Gastroesophageal sphincter (tissue), 4 donors: ENCODE results near the gene NLGN1. TPM values are rescaled to one million over a fixed set of nuclear protein-coding genes. Genes with fewer than 3 reads are reported as not detected.

Experiments
- ATAC-seq: fragments of 150-250 bp; one replicate; pipeline ENCODE4 v1.9.1; 2016; ENCODE audit warnings: mild to moderate bottlenecking, moderate library complexity
- H3K27ac ChIP-seq, 4 donors: fragments of 200-600 bp; sonication (generic) in 3 of 4; 1 replicate in 3 of 4; 2 replicates in 1 of 4; pipeline ENCODE4 v1.5.1; 2016 to 2019
- H3K27me3 ChIP-seq: fragments of 200-600 bp; sonication (generic); one replicate; pipeline ENCODE4 v1.5.1; 2019
- H3K36me3 ChIP-seq, 2 donors: fragments of 200-600 bp; sonication (generic); one replicate each; pipeline ENCODE4 v1.5.1; 2019; ENCODE audit warnings: control low read depth in 1 of 2
- H3K4me1 ChIP-seq, 3 donors: fragments of 200-600 bp; sonication (generic); 1 replicate in 2 of 3; 2 replicates in 1 of 3; pipeline ENCODE4 v1.5.1; 2016 to 2019; ENCODE audit warnings: control low read depth in 2 of 3
- H3K4me3 ChIP-seq, 2 donors: fragments of 200-600 bp; sonication (generic); one replicate each; pipeline ENCODE4 v1.5.1; 2019; ENCODE audit warnings: mild to moderate bottlenecking in 1 of 2, moderate library complexity in 1 of 2
- H3K9me3 ChIP-seq, 3 donors: fragments of 200-600 bp; sonication (generic); one replicate each; pipeline ENCODE4 v1.5.1; 2017 to 2019; ENCODE audit warnings: control low read depth in 2 of 3
- EP300 ChIP-seq: sonication (generic); formaldehyde crosslinking; IDR thresholded peaks from one replicate; pipeline ENCODE4 v1.6.1; 2017; ENCODE audit warnings: antibody characterized with exemption, mild to moderate bottlenecking
- POLR2A ChIP-seq, 2 donors: fragments of 450-650 bp; IDR thresholded peaks; one replicate each; pipeline ENCODE4 v1.6.1; 2017; ENCODE audit warnings: antibody characterized with exemption in 2 of 2, mild to moderate bottlenecking in 2 of 2, moderate library complexity in 1 of 2
- POLR2AphosphoS5 ChIP-seq: sonication (generic); formaldehyde crosslinking; IDR thresholded peaks from one replicate; pipeline ENCODE4 v1.6.1; 2017; ENCODE audit warnings: antibody characterized with exemption
- WGBS, 2 donors: methylation state at CpG; one replicate each; pipeline ENCODE4 v1.1.5; 2018; ENCODE audit warnings: low coverage in 1 of 2; 5-methylcytosine and 5-hydroxymethylcytosine counted together
- total RNA-seq, 4 donors: library from RNA; depleted of rRNA; stranded (reverse); fragments of >200 nt; gene quantifications; one replicate each; pipeline ENCODE4 v1.1.0, GENCODE V29; 2016
- TF ChIP-seq, protein P1 (sequence below), 4 experiments: fragments of 200-600 bp in 2 of 4; fragments of 450-650 bp in 2 of 4; sonication (generic) in 1 of 4; IDR thresholded peaks; one replicate each; pipeline ENCODE4 v1.5.1; 2017 to 2019; ENCODE audit warnings: antibody characterized with exemption in 4 of 4, mild to moderate bottlenecking in 2 of 4, moderate library complexity in 2 of 4

Gene NLGN1
- total RNA-seq, 4 donors from 2014 or later: 13.4 to 26.4 (median 24.0) TPM

DNA sequence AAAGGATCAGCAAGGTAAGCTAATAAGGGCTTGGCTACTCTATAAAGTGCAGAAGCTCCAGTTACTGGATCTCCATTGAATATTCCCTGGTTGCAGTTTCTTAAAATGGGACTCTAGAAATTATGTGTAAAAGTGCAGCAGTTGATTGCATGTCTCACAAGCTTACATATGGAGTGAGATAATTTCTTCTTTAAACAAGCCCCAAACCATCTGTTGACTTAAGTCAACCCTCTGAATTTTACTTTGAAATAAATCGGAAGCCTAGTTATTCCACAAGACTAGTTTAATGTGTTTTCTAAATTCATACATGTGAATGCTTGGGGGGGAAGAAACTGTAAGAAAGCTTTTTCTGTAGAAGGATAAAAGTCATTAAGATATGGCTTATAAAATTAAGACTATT, 664.2 kb downstream of the NLGN1 start:
- TF ChIP-seq POLR2AphosphoS5 (no peak), EP300 (no peak), POLR2A (IDR thresholded peaks at IDR 0.05) (no peak)
- TF ChIP-seq, protein P1, sequence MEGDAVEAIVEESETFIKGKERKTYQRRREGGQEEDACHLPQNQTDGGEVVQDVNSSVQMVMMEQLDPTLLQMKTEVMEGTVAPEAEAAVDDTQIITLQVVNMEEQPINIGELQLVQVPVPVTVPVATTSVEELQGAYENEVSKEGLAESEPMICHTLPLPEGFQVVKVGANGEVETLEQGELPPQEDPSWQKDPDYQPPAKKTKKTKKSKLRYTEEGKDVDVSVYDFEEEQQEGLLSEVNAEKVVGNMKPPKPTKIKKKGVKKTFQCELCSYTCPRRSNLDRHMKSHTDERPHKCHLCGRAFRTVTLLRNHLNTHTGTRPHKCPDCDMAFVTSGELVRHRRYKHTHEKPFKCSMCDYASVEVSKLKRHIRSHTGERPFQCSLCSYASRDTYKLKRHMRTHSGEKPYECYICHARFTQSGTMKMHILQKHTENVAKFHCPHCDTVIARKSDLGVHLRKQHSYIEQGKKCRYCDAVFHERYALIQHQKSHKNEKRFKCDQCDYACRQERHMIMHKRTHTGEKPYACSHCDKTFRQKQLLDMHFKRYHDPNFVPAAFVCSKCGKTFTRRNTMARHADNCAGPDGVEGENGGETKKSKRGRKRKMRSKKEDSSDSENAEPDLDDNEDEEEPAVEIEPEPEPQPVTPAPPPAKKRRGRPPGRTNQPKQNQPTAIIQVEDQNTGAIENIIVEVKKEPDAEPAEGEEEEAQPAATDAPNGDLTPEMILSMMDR (IDR thresholded peaks at IDR 0.05): no peak
- H3K27ac ChIP-seq: no peak overlapping the region
- ATAC-seq: no peak
- H3K4me3 ChIP-seq: no peak overlapping the region
- no peaks in the 10 kb centered on the region for H3K27me3 ChIP-seq
- no peaks in the 10 kb centered on the region for H3K36me3 ChIP-seq
- 92 to 100% methylated on average over 1 of the region's 1 CpG for WGBS, 2 donors
- no peaks in the 10 kb centered on the region for H3K4me1 ChIP-seq
- H3K9me3 ChIP-seq: peaks cover 0 to 10% (median 0%) of the 10 kb centered on the region in 3 donors

DNA sequence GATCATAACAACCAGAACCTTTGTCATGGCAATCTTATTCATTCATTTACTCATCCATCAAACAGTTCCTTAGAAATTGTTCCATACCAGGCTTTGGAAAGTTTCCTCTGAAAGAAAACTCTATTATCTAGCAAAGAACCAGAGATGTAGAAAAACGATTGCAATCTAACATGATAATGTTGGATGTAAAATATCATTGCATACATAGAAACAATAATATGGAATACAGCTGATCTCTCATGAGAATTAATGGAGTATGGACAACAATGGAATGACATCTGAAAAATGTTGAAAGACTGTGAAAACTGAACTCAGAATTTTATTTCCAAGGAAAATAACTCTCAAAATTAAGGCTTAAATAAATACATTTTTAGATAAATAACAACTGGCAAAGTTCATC, 665.4 kb downstream of the NLGN1 start:
- H3K27ac ChIP-seq: no peak overlapping the region
- TF ChIP-seq EP300: no peak
- TF ChIP-seq POLR2AphosphoS5: no peak
- TF ChIP-seq, protein P1 (IDR thresholded peaks at IDR 0.05): no peak
- TF ChIP-seq POLR2A (IDR thresholded peaks at IDR 0.05): no peak
- WGBS, 2 donors: 85 to 86% methylated on average over 1 of the region's 1 CpG
- no peak for ATAC-seq
- no peaks in the 10 kb centered on the region for H3K36me3 ChIP-seq
- H3K4me3 ChIP-seq: no peak overlapping the region
- peaks cover 0 to 10% (median 0%) of the 10 kb centered on the region in 3 donors for H3K9me3 ChIP-seq
- no peaks in the 10 kb centered on the region for H3K27me3 ChIP-seq
- H3K4me1 ChIP-seq: no peaks in the 10 kb centered on the region

DNA sequence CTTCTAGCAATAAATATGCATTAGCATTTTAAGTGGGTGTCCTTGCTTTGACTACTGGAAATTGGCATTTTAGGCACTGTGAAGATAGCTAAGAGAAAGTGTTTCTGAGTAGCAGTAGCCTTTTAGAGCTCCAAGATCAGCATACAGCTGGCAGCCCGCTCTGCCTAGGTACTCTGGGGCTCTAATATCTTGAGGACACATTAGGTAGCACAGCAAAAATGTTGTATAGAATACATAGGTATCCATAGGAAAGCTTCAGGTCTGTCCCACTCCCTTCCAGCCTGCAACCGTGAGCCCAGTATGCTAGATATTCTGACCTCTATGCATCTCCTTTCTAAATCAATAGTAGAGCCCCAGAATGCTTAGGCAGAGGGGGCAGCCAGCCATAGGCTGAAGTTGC, 670.5 kb downstream of the NLGN1 start:
- H3K4me1 ChIP-seq: no peaks in the 10 kb centered on the region
- no peaks in the 10 kb centered on the region for H3K9me3 ChIP-seq
- no peaks in the 10 kb centered on the region for H3K27me3 ChIP-seq
- no peak overlapping the region for H3K27ac ChIP-seq
- WGBS, 2 donors: 83 to 100% methylated on average over 1 of the region's 2 CpGs
- ATAC-seq: no peak
- H3K36me3 ChIP-seq: no peaks in the 10 kb centered on the region
- H3K4me3 ChIP-seq: no peak overlapping the region
- TF ChIP-seq EP300: no peak
- TF ChIP-seq POLR2A (IDR thresholded peaks at IDR 0.05): no peak
- TF ChIP-seq, protein P1 (IDR thresholded peaks at IDR 0.05): no peak
- no peak for TF ChIP-seq POLR2AphosphoS5

GRCh38 chr3:174072675-174073074, 675.1 kb downstream of the NLGN1 start:
- Histone ChIP-seq H3K4me1 (no peaks in the 10 kb centered on the region), H3K27ac (no peak overlapping the region), H3K4me3 (no peak overlapping the region), H3K9me3 (no peaks in the 10 kb centered on the region), H3K27me3 (no peaks in the 10 kb centered on the region), H3K36me3 (no peaks in the 10 kb centered on the region)
- TF ChIP-seq EP300: no peak
- WGBS, 2 donors: 38 to 50% methylated on average over 1 of the region's 1 CpG
- no peak for ATAC-seq

DNA sequence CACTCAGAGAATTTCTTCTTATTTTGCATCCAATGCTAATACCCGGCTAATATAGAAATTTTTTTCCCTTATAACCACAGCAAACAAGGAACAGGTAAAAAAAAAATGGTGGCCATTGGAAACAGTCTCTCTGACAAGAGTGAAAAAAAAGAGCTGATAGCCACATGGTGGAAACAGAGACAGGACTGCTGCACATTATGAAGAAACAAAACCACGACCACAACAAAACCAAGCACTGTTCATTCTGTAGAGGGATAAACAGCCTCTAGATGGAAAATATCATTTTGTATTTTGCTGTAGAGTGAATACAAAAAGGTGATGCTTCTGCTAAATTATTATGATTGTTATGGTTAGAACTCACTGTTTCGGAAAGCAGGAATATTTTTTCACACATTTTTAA, 686.2 kb downstream of the NLGN1 start:
- TF ChIP-seq EP300: no peak
- TF ChIP-seq POLR2A (IDR thresholded peaks at IDR 0.05): no peak
- TF ChIP-seq POLR2AphosphoS5: no peak
- TF ChIP-seq, protein P1 (IDR thresholded peaks at IDR 0.05): no peak
- Histone ChIP-seq H3K4me3 (no peak overlapping the region), H3K27ac (no peak overlapping the region), H3K4me1 (no peaks in the 10 kb centered on the region), H3K9me3 (no peaks in the 10 kb centered on the region), H3K36me3 (no peaks in the 10 kb centered on the region), H3K27me3 (no peaks in the 10 kb centered on the region)
- ATAC-seq: no peak
- 86 to 91% methylated on average over 2 to 3 of the region's 3 CpGs for WGBS, 2 donors
